Right lung (tissue), 5 donors: Measurements from ENCODE around the gene YIPF3. TPM values are rescaled to one million over a fixed set of nuclear protein-coding genes. Genes with fewer than 3 reads are reported as not detected.
A peak's percentile ranks its signal among the peaks of the same experiment; 100 is the strongest.

ENCODE experiments used
- DNase-seq, 2 donors: peaks; one replicate each; pipeline ENCODE4 v3.0.0-alpha.2; 2013
- polyA plus RNA-seq, 5 donors: library from polyadenylated mRNA; unstranded; fragments of 120-200 nt; gene quantifications; one replicate each; pipeline versions ENCODE4 v1.2.1 to v1.2.3, GENCODE V29; 2013; ENCODE audit warnings: inconsistent platforms in 1 of 5, low replicate concordance in 1 of 5; ENCODE audit not compliant: insufficient read length in 5 of 5, insufficient read depth in 1 of 5

Gene YIPF3
- polyA plus RNA-seq, 5 donors, result 120 to 150 (median 135) TPM

GRCh38 chr6:43494321-43494720, 22.4 kb downstream of the YIPF3 start:
- DNase-seq, result no peak

- no peak for DNase-seq
Observed at GRCh38 chr6:43493833-43494232, 22.9 kb downstream of the YIPF3 start.

GRCh38 chr6:43493230-43493629, 23.5 kb downstream of the YIPF3 start:
- DNase-seq, result no peak

GRCh38 chr6:43492673-43493072, 24.1 kb downstream of the YIPF3 start:
- no peak for DNase-seq

- DNase-seq, result peak in 1 of 2 donors; percentile 39
Observed at GRCh38 chr6:43491750-43492661, 24.7 kb downstream of the YIPF3 start.

GRCh38 chr6:43490523-43490939, 26.2 kb downstream of the YIPF3 start:
- DNase-seq, result no peak

GRCh38 chr6:43489277-43490072, 27.3 kb downstream of the YIPF3 start:
- no peak for DNase-seq

GRCh38 chr6:43488667-43489276, 28.0 kb downstream of the YIPF3 start:
- no peak for DNase-seq

GRCh38 chr6:43481591-43482236, 35.0 kb downstream of the YIPF3 start:
- DNase-seq, result no peak

- no peak for DNase-seq
Observed at GRCh38 chr6:43481075-43481474, 35.7 kb downstream of the YIPF3 start.

GRCh38 chr6:43478008-43478372, 38.7 kb downstream of the YIPF3 start:
- DNase-seq, result no peak

GRCh38 chr6:43477235-43478007, 39.3 kb downstream of the YIPF3 start, which contains the start of gene TJAP1:
TSS of gene TJAP1 (plus strand) at chr6:43477570. CDS start at chr6:43499002, 21,432 bp downstream.
- peak; percentile 85 to 87 for DNase-seq

- no peak for DNase-seq
Observed at GRCh38 chr6:43476746-43477145, 40.0 kb downstream of the YIPF3 start.

GRCh38 chr6:43475516-43475915, 41.2 kb downstream of the YIPF3 start:
- DNase-seq, result no peak

GRCh38 chr6:43472515-43472914, 44.2 kb downstream of the YIPF3 start:
- no peak for DNase-seq

GRCh38 chr6:43471399-43471798, 45.3 kb downstream of the YIPF3 start:
- no peak for DNase-seq

- no peak for DNase-seq
Observed at GRCh38 chr6:43469947-43470346, 46.8 kb downstream of the YIPF3 start.

- no peak for DNase-seq
Observed at GRCh38 chr6:43468748-43469681, 47.7 kb downstream of the YIPF3 start.

- no peak for DNase-seq
Observed at GRCh38 chr6:43468240-43468639, 48.5 kb downstream of the YIPF3 start.

GRCh38 chr6:43467752-43468151, 49.0 kb downstream of the YIPF3 start:
- DNase-seq, result no peak
